NCI-H345 treated with DMSO at 0.1 percent for 48 hours (cell line): ENCODE results near the gene EXOC5.

ENCODE experiments used
- DNase-seq: peaks from one replicate; lab custom pipeline; 2025; ENCODE audit not compliant: unreplicated experiment; lab: John Stamatoyannopoulos, UW

The EXOC5 gene

GRCh38 chr14:57168138-57168679 is 100.5 kb downstream of the EXOC5 start:
- no peak for DNase-seq

GRCh38 chr14:57161583-57162234 is 107.0 kb downstream of the EXOC5 start:
- DNase-seq: peak; percentile 24

GRCh38 chr14:57160333-57160732 is 108.4 kb downstream of the EXOC5 start:
- no peak for DNase-seq

DNA sequence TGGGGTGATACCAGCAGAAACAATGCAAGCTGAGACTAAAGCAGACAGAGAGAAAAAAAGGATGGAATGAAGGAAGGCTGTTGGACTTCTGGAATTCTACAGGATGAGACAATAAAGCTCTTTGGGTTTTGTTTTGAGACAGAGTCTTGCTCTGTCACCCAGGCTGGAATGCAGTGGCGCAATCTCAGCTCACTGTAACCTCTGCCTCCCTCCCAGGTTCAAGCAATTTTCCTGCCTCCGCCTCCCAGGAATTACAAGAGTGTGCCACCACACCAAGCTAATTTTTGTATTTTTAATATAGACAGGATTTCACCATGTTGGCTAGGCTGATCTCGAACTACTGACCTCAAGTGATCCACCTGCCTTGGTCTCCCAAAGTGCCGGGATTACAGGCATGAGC is 115.4 kb downstream of the EXOC5 start:
- DNase-seq: no peak
